SW480 (cell line): ENCODE data around the gene CYS1.
"Not testable (repeated sequence)": the region's sequence is repeated elsewhere in the genome, so short reads cannot be mapped to it uniquely, and the experiment has no call there.

Experiments used
- DNase-seq: peaks from one replicate; pipeline ENCODE4 v3.0.0-alpha.2; 2016; ENCODE audit warnings: low spot score

Gene CYS1

DNA sequence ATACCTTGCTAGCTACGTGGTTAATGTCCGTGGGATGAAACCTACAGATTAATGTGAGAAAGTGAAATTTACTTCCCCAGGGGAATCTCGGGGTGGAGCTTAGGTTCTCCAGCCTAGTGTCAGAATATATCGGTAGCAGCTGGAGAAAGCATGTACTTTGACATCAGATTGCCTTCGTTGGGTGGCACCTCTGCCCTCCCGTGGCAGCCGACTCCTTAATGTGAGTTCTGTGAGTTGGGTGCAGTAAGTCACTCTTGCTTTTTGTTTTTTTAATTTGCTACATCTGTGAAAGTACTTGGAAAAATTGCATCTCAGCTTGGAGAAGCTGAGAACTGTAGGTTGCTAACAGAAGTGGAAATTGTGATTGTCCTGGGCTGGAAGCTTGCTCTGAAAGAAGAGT, 33.3 kb downstream of the CYS1 start:
- DNase-seq = no peak

DNA sequence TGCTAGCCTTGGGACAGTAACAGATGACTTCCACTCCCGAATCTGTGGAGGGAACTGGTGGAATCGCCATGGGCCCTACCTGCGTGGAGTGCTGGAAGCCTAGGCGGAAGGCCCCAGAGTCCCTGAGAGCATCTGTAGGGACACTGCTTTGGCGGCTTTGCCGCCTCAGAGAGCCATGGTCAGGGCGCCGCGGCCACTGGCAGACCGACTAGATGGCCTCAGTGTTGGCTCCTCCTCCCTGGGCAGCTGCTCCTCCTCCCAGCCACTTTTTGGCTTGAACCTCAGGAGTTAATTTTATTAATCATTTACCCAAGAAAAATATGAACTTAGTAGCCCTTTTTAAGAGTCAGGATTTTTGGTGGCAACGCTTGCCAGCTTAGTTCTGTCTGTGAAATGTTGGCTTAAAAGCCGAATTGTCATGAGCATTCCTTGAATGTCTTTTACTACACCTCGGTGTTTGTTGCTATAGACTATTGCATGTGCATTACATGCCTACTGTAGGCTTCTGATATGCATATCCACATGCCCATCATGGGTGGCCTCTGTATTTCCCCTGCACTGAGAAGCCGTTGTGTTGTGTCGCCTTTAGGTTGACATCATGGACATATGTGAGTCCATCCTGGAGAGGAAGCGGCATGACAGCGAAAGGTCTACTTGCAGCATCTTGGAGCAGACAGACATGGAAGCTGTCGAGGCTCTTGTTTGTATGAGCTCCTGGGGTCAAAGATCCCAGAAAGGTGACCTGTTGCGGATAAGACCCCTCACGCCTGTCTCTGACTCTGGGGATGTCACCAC, 34.5 kb downstream of the CYS1 start:
- DNase-seq = no peak

DNA sequence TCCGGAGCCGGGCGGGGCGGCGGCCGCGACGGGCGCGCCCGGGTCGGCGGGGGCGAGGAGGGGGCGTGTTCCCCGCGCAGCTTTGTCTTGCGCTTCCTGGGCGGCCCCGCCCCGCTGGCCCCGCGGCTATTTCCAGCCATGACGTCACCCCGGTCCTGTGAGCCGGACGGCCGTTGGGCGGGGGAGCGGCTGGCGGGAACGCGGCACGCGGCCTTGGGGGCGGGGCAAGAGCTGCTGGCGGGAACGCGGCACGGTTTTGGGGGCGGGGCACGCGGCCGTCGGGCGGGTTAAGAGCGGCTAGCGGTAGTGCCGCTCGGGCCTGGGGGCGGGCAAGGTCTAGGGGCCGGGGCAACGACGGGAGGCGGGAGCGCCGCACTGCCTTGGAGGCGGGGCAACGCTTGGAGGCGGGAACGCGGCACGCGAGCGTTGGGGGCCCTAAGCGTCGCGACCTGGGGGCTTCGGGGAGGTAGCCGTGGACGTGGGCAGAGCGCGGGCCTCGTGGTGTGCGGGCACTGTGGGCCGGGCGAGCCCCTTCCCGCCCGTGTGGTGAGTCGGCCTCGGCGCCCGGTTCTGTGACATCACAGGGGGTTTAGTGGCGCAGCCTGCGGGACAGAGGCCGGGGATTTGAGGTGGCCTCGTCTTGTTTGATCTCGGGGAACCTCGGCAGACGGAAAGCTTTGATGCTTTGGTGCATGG, 36.2 kb downstream of the CYS1 start:
- DNase-seq = peak; percentile 93

- DNase-seq = peak; percentile 91
Measured at GRCh38 chr2:10043256-10043905, 36.8 kb downstream of the CYS1 start, which contains the start of gene KLF11. Gene KLF11 (plus strand): TSS chr2:10043550. CDS start chr2:10043717, 167 bp downstream.

- DNase-seq = peak; percentile 30
Measured at GRCh38 chr2:10042301-10043161, 37.7 kb downstream of the CYS1 start.

DNA sequence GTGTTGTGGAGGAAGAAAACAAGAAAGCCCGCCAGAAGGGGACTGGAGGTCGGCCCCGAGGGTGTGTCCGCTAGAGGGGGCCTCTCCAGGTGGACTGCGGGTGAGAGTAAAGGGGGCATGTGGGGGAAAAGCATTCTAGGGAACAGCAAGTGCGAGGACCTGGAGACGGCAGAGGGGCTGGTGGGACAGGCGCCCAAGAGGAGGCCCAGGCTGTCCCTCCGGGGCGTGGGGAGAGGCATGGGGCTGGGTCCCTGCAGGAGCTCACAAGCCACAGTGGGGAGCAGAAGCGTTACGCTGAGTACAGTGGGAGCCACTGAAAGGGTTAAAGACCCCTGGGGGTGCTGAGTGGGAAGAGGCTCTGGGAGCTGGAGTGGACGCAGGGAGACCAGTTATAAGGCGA, 38.5 kb downstream of the CYS1 start:
- DNase-seq = no peak

GRCh38 chr2:10039658-10040410, 40.4 kb downstream of the CYS1 start:
- DNase-seq = no peak

DNA sequence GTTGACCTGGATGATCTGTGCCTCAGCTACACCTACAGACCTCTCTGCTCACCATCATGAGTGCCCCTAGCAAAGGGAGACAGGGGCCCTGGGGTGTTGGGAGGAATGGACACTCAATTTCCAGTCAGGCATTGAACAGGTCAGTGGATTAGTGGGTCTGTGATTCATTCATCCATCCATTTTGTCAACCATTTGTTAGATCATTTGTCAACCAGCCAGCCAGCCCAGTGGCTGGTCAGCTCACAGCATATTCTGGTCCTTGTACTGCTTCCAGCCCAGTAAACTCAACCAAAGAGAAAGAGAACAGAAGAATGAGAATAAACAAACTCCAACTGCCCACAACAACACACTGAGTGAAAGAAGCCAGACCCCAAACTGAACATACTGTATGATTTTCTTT, 41.5 kb downstream of the CYS1 start:
- no peak for DNase-seq

DNA sequence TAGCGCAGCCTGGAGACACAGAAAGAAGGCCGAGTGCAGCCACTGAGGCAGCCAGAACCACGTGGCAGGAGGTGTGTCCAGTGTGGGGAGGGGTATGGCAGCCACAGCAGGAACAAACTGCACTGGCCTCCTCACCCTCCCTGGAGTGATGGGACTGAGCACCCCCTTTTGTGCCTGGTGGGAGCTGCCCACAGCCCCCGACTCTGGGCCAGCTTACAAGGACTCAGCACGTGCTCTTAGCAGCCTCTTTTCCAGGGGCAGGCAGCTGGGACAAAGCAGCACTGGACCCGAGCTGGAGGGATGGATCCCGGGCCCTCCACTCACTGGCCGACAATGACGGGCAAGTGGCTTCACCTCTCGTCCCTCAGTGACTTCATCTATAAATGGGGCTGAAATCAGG, 42.1 kb downstream of the CYS1 start:
- DNase-seq = no peak

DNA sequence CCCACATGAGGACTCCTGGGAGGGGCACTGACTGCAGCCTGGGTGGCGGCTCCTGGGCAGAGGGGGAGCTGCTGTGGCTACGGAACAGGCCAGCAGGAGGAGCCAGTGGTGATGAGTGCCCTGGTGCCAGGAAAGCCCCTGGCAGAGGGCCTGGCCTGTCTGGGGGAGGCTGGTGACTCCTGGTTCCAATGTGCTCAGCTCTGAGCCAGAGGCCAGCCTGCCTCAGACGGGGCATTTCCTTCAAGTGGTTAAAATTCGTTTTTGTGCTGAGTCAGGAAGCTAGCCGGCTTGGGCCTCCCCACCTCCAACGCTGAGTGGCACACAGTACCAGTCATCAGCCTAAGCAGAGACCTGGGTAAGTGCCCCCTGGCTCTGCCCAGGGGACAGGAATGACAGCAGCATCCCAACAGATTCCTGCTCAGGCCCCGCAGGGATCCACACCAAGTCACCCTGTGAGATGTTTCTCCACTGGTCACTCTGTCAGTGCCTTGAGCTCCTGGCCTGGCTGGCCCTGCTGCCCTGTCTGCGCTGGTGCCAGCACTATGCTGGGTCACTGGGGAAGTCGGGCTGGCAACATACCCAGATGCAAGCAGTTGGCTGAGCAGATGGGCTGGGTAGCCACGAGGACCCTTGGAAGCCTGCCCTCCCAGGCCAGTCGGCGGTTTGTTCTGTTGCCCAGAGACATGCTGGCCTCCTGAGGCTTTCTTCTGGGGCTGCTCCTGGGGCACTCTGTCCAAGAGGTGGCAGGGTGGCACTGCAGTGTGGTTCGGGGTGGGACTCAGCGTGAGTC, 43.9 kb downstream of the CYS1 start:
- DNase-seq = peak; percentile 46

- no peak for DNase-seq
Measured at GRCh38 chr2:10035633-10036032, 44.6 kb downstream of the CYS1 start.

- DNase-seq = no peak
Measured at GRCh38 chr2:10035053-10035422, 45.2 kb downstream of the CYS1 start.

- no peak for DNase-seq
Measured at GRCh38 chr2:10034333-10035052, 45.7 kb downstream of the CYS1 start.

DNA sequence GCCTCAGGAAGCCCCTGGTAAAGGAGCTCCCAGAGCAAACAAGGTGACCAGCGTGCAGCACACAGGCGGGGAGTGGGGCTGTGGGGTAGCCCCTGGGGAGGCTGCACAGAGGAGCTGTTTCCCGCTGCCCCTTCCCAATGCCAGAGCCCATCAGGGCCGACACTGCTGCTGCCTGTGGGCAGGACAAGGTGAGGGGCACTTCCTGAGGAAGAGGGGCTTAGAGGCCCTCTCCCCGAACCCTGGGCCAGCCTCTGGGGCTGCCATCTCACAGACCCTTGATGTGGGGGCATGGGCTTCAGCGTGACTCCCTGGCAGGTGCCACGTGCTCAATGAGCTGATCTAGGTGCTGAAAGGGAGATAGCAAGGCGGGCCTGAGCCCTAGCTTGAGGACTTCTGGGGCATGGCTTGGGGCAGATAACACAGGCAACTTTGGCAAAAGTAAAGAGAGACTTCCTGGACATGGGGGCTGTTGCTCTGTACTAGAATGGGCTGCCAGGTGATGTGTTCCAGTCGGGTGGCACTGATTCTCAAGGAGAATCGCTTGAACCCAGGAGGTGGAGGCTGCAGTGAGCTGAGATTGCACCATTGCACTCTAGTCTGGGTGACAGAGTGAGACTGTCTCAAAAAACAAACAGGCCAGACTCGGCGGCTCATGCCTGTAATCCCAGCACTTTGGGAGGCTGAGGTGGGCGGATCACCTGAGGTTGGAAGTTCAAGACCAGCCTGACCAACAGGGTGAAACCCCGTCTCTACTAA, 46.8 kb downstream of the CYS1 start:
- DNase-seq = no peak

DNA sequence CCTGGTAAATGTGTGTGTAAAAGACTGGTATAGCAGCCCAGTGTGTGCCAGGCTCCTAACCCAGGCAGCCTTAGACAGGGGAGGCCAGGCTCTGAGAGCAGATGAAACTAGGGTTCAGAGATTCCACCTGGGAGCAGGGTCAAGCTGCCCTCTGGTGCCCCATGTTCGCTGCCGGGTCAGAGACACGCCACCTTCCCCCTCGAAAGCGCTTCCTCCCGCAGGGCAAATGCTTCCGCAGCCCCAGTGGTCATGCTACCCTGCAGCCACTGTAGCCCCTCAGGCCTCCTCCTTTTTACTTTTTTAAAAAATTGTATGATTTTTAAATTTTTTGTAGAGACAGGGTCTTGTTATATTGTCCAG, 47.5 kb downstream of the CYS1 start:
- DNase-seq = no peak

DNA sequence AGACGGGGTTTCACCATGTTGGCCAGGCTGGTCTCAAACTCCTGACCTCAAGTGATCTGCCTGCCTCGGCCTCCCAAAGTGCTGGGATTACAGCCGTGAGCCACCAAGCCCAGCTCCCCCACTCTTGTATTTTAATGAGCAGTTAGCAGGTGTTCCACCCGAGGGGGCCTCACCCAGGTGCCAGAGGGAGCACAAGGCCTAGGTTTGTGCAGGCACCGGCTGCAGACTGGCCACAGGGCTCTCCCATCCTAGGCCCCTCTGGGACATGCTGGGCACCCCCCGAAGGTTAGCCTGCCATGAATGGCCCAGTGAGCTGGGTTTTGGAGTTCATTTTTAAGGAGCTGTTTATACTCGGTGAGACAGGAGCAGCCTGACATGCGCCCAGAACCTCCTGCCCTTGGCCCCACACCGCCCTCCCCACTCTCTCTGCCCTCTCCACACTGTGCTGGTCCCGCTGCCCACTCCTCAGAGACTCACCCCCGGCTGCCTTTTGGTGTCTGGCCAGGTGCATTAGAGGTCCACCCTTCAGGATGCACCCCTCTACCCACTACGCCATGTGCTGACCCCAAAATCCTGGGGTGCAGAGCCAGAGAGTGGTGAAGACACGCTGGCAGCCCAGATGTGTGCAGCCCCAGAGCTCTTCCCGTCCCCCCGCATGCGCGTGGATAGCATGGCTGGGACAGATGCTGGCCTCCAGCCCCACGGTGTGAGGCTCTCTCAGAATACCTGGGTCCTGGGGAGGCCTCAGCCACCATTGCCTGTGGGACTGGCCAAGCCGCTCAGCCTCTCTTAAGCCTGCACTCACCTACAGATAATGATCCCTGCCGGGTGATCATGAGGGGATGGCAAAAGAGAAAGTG, 48.1 kb downstream of the CYS1 start:
- no peak for DNase-seq

DNA sequence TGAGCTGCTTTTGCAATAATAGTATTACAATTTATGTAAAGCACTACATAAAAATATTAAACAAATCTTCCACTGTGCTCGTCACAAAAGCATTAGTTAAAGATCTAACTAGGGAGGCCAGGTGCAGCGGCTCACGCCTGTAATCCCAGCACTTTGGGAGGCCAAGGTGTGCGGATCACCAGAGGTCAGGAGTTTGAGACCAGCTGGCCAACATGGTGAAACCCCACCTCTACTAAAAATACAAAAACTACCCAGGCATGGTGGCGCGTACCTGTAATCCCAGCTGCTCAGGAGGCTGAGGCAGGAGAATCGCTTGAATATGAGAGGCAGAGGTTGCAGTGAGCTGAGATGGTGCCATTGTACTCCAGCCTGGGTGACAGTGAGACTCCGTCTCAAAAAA, 49.4 kb downstream of the CYS1 start:
- not testable (repeated sequence) for DNase-seq

DNA sequence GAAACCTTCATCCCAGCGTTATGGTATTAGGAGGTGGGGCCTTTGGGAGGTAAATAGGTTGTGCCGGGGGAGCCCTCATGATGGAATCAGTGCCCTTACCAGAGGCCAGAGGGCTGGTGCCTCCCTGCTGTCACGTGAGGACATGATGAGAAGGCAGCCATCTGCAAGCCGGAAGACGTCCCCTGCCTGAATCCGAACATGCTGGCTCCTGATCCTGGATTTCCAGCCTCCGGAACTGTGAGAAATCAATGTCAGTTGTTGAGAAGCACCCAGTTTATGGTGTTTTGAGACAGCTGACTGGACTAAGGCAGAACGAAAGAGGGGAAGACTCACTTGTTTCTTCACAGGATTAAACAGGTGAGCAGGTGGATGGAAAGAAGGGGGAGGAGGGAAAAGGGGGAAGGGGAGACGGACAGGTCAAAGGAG, 49.9 kb downstream of the CYS1 start:
- no peak for DNase-seq
